HG02642 (cell line): ENCODE data around the gene UBQLN1.
"Not testable (repeated sequence)": the region's sequence is repeated elsewhere in the genome, so short reads cannot be mapped to it uniquely, and the experiment has no call there.

ENCODE experiments used
- ATAC-seq: cut with Tn5 transposase; IDR thresholded peaks from one replicate; pipeline ENCODE4 v1.9.1; 2021; ENCODE audit warnings: mild to moderate bottlenecking; ENCODE audit not compliant: unreplicated experiment, poor library complexity

UBQLN1 gene

DNA sequence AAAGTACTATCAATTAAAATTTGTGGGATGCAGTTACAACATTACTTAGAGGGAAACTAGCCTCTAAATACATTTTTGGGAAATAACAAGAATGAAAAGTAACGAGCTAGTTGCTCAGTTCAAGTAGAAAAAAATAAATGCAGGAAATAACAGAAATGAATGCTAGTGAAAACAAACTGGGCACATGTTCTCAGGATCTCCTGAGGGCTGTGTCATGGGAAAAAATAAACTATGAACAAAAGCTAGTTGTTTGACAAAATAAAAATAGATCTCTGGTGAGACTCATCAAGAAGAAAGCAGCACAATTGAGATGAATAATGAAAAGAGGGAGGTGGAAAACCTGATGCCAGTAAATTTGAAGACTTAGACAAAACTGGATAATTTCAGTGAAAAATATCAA is 68.5 kb downstream of the UBQLN1 start:
- no peak for ATAC-seq

GRCh38 chr9:83637389-83637788 is 70.4 kb downstream of the UBQLN1 start:
- no peak for ATAC-seq

DNA sequence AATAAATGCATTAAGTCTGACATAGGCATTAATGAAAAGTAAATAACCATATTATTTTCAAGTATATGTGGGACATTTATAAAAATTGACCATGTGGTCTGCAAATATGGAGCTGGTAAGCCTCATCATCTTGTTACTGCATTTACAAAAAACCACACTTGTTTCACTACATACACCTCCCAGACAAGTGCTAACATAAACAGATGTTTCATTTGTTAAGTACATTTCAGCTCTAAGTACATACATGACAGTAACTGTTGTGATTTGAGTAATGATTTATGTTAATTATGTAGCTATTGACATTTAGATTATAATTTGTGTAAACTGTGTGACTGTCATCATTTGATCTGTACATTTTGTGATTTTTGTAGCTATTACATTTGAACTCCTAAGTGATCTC is 70.9 kb downstream of the UBQLN1 start:
- no peak for ATAC-seq

DNA sequence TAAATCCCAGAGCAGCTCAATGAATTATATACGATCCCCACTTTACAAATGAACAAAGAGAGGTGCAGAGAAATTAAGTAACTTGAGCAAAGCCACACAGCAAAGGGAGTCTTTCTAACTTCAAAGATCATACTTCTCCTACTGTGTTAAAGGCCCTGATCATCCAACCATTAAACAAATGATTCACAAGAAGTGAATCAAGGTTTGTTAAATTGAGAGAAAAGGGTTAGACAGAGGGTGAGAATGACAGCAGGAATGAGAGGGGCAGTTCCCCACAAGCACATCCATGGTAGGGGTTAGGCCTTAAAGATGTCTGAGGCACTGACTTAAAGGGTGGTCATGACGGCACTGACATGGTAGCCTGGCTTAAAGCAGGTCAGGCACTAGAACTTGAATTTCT is 74.1 kb downstream of the UBQLN1 start:
- no peak for ATAC-seq

GRCh38 chr9:83633255-83633654 is 74.5 kb downstream of the UBQLN1 start:
- no peak for ATAC-seq

- ATAC-seq, result no peak
Measured at GRCh38 chr9:83630938-83631457, 76.8 kb downstream of the UBQLN1 start.

DNA sequence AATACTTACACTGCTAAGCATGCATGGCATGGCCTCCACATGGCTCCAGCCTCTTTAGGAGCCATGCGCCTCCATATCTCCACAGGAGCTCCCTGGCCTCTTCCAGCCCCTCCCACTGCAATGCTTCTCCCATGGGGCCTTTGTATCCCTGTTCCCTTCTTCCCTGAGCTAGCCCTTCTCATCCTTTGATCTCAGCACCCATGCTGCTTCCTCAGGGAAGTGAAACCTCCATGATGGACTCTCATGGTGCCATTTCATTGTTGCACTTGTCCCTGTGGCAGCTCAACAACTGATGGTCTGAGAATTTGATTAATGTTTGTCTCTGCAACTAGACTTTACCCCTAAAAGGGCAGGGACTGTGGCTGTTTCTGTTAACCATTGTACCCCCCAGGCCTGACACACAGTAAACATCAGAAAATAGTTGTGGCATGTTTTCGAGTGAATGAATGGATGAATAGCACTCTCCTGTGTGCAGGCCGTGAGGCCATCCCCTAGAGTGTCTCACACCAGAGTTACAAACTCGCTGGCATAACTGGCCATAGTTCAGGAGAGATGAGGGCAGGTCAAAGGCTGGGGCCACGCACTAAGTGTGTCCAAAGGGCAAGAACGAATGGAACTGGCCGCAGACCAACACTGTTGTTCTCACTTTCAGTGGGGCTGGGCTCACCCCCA is 78.2 kb downstream of the UBQLN1 start:
- no peak for ATAC-seq

DNA sequence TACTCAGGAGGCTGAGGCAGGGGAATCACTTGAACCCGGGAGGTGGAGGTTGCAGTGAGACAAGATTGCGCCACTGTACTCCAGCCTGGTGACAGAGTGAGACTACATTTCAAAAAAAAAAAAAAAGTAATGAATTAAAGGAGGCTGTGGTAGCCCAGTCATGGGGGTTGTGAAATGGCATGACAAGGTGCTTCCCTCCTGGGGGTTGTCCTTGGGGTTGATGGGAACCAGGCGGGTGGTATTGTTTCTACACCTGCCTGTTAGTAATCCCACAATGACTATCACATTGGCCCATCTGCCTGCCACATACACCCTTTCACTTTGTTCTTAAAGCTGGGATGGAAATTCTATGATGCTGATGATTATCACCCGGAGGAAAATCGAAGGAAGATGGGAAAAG is 79.2 kb downstream of the UBQLN1 start:
- no peak for ATAC-seq

GRCh38 chr9:83625178-83625577 is 82.6 kb downstream of the UBQLN1 start:
- no peak for ATAC-seq

DNA sequence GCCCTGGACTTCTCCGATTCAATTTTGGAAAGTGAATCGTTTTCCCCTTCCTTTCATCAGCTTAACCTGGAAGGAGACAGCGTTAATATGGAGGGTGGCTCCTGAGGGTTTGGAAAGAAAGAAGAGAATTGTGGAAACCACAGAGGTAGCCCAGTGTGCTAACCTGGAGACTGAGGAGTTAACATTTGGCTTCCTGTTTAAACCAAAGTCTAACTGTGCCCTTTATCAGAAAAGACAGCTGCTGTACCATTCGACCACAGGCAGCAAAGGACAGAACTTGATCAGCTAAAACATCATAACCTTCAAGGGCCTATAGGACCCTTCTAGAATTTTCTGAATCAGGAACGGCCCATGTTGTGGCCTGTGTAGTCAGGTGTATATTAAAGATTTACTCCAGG is 84.1 kb downstream of the UBQLN1 start:
- peak; percentile 12 for ATAC-seq

DNA sequence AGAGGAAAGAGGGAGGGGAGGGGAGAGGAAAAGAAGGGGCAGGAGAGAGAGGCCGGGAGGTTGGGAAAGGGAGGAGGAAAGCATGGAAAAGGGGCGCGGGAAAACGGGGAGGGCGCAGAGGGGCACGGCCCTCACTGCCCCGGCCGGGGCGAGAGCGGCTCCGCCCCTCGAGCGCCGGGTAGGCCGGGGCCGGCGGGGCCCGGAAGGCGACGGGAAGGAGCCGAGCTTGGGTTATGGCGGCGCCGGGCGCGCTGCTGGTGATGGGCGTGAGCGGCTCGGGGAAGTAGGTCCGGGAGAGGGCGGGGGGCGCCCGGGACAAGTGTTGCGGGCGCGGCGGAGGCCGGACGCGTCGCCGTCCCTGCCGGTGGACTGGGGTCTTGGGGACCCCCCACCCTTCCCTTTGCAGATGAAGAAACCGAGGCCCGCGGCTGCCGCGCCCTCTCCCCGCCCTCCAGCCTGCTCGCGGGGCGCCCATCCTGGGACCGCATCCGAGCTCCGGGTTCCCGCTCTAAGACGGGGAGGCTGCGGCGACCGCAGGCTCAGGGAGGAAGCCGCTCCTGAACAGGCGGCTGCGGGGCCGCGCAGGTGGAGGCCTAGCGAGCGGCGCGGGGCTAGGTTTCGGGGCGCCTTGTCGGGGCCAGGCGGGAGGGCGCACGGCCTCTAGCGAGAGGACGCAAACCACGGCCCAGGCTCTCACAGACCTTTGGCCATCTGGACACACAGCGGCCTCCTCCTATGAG is 84.6 kb downstream of the UBQLN1 start, which contains the start of gene IDNK:
IDNK (plus strand) TSS at position 205 of the 740 bp plus-strand sequence; CDS start at position 234, 29 bp downstream.
- ATAC-seq, result peak; percentile 88

GRCh38 chr9:83622433-83622938 is 85.3 kb downstream of the UBQLN1 start:
- ATAC-seq, result peak; percentile 62

GRCh38 chr9:83620841-83621636 is 86.7 kb downstream of the UBQLN1 start:
- no peak for ATAC-seq

DNA sequence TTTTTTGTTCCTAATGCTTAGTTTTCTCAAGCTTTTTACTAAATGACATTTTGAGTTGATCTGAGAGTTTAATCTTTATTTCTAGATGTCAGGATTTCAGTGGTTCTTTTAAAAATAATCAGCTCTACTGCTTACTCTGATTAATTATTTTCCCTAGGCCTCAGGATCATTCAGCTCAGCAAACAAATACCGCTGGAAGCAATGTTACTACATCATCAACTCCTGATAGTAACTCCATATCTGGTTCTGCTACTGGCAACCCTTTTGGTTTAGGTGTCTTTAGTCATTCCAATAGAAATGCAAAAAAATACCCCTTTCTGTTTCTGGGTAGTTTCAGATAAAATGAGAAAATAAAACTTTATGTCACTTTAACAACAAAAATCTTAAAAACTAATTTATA is 90.5 kb downstream of the UBQLN1 start:
- ATAC-seq, result no peak

DNA sequence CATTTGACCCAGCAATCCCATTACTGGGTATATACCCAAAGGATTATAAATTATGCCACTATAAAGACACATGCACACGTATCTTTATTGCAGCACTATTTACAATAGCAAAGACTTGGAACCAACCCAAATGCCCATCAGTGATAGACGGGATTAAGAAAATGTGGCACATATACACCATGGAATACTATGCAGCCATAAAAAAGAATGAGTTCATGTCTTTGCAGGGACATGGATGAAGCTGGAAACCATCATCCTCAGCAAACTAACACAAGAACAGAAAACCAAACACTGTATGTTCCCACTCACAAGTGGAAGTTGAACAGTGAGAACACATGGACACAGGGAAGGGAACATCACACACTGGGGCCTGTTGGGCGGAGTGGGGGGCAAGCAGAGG is 94.5 kb downstream of the UBQLN1 start:
- not testable (repeated sequence) for ATAC-seq
